ENCODE results near the gene SLC35A3.

SLC35A3 gene

DNA sequence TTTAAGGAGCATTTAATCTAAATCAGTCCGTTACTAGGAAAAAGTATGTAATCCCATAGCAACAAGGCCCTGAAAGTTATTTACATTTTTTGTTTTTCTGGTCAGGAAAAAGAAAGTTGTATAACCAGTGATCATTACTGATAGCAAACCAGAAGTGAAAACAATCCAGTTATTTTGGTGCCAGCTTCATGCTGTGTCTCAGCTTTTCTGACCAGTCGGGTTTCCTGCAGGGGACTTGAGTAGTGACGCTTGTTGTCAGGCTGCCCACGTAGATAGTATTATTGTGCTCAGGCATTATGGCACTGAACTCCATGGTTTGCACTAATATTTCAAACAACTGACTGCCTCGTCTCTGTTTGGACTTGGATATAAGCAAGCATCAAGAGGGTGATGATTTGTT lies 107.7 kb downstream of the SLC35A3 start:
- no peak for DNase-seq

GRCh38 chr1:100080331-100080730 lies 110.5 kb downstream of the SLC35A3 start:
- DNase-seq: no peak
